Esophagus squamous epithelium (tissue), 4 donors: ENCODE data around the gene CSRP1.

Source experiments
- CTCF ChIP-seq, 6 experiments: fragments of 450-650 bp in 4 of 6; fragments of 200-600 bp in 2 of 6; sonication (generic) in 2 of 6; IDR thresholded peaks; one replicate each; pipeline ENCODE4 v1.5.1; 2016 to 2019; ENCODE audit warnings: antibody characterized with exemption in 6 of 6, mild to moderate bottlenecking in 4 of 6, moderate library complexity in 4 of 6
- POLR2A ChIP-seq, 4 donors: fragments of 450-650 bp; IDR thresholded peaks; one replicate each; pipeline ENCODE4 v1.6.1; 2017; ENCODE audit warnings: antibody characterized with exemption in 4 of 4, mild to moderate bottlenecking in 4 of 4, moderate library complexity in 3 of 4

GRCh38 chr1:201496296-201496690, 10.6 kb downstream of the CSRP1 start:
- TF ChIP-seq POLR2A (IDR thresholded peaks at IDR 0.05) (no peak), CTCF (IDR thresholded peaks at IDR 0.05) (no peak)
